ENCODE measurements around the gene SF3B4.
"Not testable (repeated sequence)": the region's sequence is repeated elsewhere in the genome, so short reads cannot be mapped to it uniquely, and the experiment has no call there.

The SF3B4 gene

GRCh38 chr1:149887196-149887455 lies 40.5 kb downstream of the SF3B4 start:
- not testable (repeated sequence) for H3K27ac Mint-ChIP-seq; H3K4me3 Mint-ChIP-seq; H3K36me3 Mint-ChIP-seq; H3K9me3 Mint-ChIP-seq (ENCODE audit: low read depth); H3K27me3 Mint-ChIP-seq; H3K4me1 Mint-ChIP-seq (ENCODE audit: low read depth)

GRCh38 chr1:149886396-149887195 lies 41.0 kb downstream of the SF3B4 start:
- Mint-ChIP-seq H3K27me3 (no peaks in the 10 kb centered on the region), H3K36me3 (no peaks in the 10 kb centered on the region), H3K27ac (no peak overlapping the region), H3K4me1 (ENCODE audit: low read depth) (peaks cover 14% of the 10 kb centered on the region), H3K4me3 (no peak overlapping the region), H3K9me3 (ENCODE audit: low read depth) (no peaks in the 10 kb centered on the region)

GRCh38 chr1:149886121-149886395 lies 41.5 kb downstream of the SF3B4 start:
- not testable (repeated sequence) for H3K9me3 Mint-ChIP-seq (ENCODE audit: low read depth); H3K4me3 Mint-ChIP-seq

GRCh38 chr1:149885339-149886120 lies 42.1 kb downstream of the SF3B4 start:
- H3K4me3 Mint-ChIP-seq = no peak overlapping the region
- no peaks in the 10 kb centered on the region for H3K9me3 Mint-ChIP-seq (ENCODE audit: low read depth)
- H3K4me1 Mint-ChIP-seq (ENCODE audit: low read depth) = peaks cover 19% of the 10 kb centered on the region
- no peaks in the 10 kb centered on the region for H3K36me3 Mint-ChIP-seq
- H3K27ac Mint-ChIP-seq = no peak overlapping the region
- no peaks in the 10 kb centered on the region for H3K27me3 Mint-ChIP-seq

More at GRCh38 chr1:149886121-149886395, 41.5 kb downstream of the SF3B4 start:
- H3K27me3 Mint-ChIP-seq, H3K27ac Mint-ChIP-seq, H3K36me3 Mint-ChIP-seq: not testable (repeated sequence)
- H3K4me1 Mint-ChIP-seq (ENCODE audit: low read depth) = peaks cover 18% of the 10 kb centered on the region

- H3K27ac Mint-ChIP-seq = no peak overlapping the region
- H3K4me3 Mint-ChIP-seq = no peak overlapping the region
- H3K4me1 Mint-ChIP-seq (ENCODE audit: low read depth) = peaks cover 23% of the 10 kb centered on the region
- no peaks in the 10 kb centered on the region for H3K27me3 Mint-ChIP-seq
- H3K9me3 Mint-ChIP-seq (ENCODE audit: low read depth) = no peaks in the 10 kb centered on the region
- no peaks in the 10 kb centered on the region for H3K36me3 Mint-ChIP-seq
These were observed 42.9 kb downstream of the SF3B4 start for GRCh38 chr1:149884433-149885338.

- H3K4me1 Mint-ChIP-seq (ENCODE audit: low read depth) = peaks cover 31% of the 10 kb centered on the region
- no peaks in the 10 kb centered on the region for H3K27me3 Mint-ChIP-seq
- H3K9me3 Mint-ChIP-seq (ENCODE audit: low read depth) = no peaks in the 10 kb centered on the region
- no peaks in the 10 kb centered on the region for H3K36me3 Mint-ChIP-seq
- no peak overlapping the region for H3K27ac Mint-ChIP-seq
- H3K4me3 Mint-ChIP-seq = no peak overlapping the region
These were observed 43.9 kb downstream of the SF3B4 start for GRCh38 chr1:149883598-149884247.

GRCh38 chr1:149881876-149882275 lies 45.7 kb downstream of the SF3B4 start:
- H3K4me3 Mint-ChIP-seq = no peak overlapping the region
- H3K36me3 Mint-ChIP-seq = peaks cover 2% of the 10 kb centered on the region
- H3K27me3 Mint-ChIP-seq = no peaks in the 10 kb centered on the region
- peak overlapping the region; percentile 79 for H3K27ac Mint-ChIP-seq
- H3K4me1 Mint-ChIP-seq (ENCODE audit: low read depth) = peaks cover 42% of the 10 kb centered on the region
- no peaks in the 10 kb centered on the region for H3K9me3 Mint-ChIP-seq (ENCODE audit: low read depth)

- Mint-ChIP-seq H3K27ac (peak overlapping the region; percentile 86), H3K4me3 (peak overlapping the region; percentile 58)
These were observed 48.0 kb downstream of the SF3B4 start for GRCh38 chr1:149879556-149879955.

GRCh38 chr1:149877211-149877946 lies 50.2 kb downstream of the SF3B4 start:
- H3K36me3 Mint-ChIP-seq = peaks cover 2% of the 10 kb centered on the region
- H3K4me3 Mint-ChIP-seq = no peak overlapping the region
- no peak overlapping the region for H3K27ac Mint-ChIP-seq
- H3K9me3 Mint-ChIP-seq (ENCODE audit: low read depth) = no peaks in the 10 kb centered on the region
- H3K27me3 Mint-ChIP-seq = no peaks in the 10 kb centered on the region
- peaks cover 40% of the 10 kb centered on the region for H3K4me1 Mint-ChIP-seq (ENCODE audit: low read depth)

More at GRCh38 chr1:149879556-149879955, 48.0 kb downstream of the SF3B4 start:
- Mint-ChIP-seq H3K27me3 (no peaks in the 10 kb centered on the region), H3K9me3 (ENCODE audit: low read depth) (no peaks in the 10 kb centered on the region), H3K36me3 (peaks cover 2% of the 10 kb centered on the region), H3K4me1 (ENCODE audit: low read depth) (peaks cover 42% of the 10 kb centered on the region)
